Activated CD4-positive, alpha-beta memory T cell treated with anti-CD3 and anti-CD28 coated beads, Interleukin-2, amount 10 ng/mL, durations not matched to agents 7 days and 5 days (primary cell): Measurements from ENCODE around the gene MSH3. TPM values are rescaled to one million over a fixed set of nuclear protein-coding genes. Genes with fewer than 3 reads are reported as not detected.
A peak's percentile ranks its signal among the peaks of the same experiment; 100 is the strongest.
"Not testable (repeated sequence)": the region's sequence is repeated elsewhere in the genome, so short reads cannot be mapped to it uniquely, and the experiment has no call there.

ENCODE experiments used
- CTCF ChIA-PET: fragments of 350-600 bp; sonication (Branson Sonifier 250); formaldehyde crosslinking; loops from one replicate; lab custom pipeline; 2021; ENCODE audit warnings: antibody characterized with exemption, inconsistent platforms; lab: Charles Lee
- POLR2A ChIA-PET: fragments of 350-600 bp; sonication (Branson Sonifier 250); formaldehyde crosslinking; loops from one replicate; lab custom pipeline; 2021; ENCODE audit warnings: antibody characterized with exemption; lab: Charles Lee
- DNase-seq: peaks from one replicate; pipeline ENCODE4 v3.0.0-alpha.2; 2020
- H3K27ac Mint-ChIP-seq: one replicate; pipeline ENCODE4 v1.8.0; 2021; ENCODE audit warnings: mild to moderate bottlenecking, mixed read lengths
- H3K27me3 Mint-ChIP-seq: one replicate; pipeline ENCODE4 v1.8.0; 2021; ENCODE audit warnings: mixed read lengths
- H3K36me3 Mint-ChIP-seq: one replicate; pipeline ENCODE4 v1.8.0; 2021; ENCODE audit warnings: low read depth, mixed read lengths
- H3K4me1 Mint-ChIP-seq: one replicate; pipeline ENCODE4 v1.8.0; 2021; ENCODE audit warnings: mixed read lengths
- H3K4me3 Mint-ChIP-seq: one replicate; pipeline ENCODE4 v1.8.0; 2021; ENCODE audit warnings: mild to moderate bottlenecking, mixed read lengths
- H3K9me3 Mint-ChIP-seq: one replicate; pipeline ENCODE4 v1.8.0; 2021; ENCODE audit warnings: mixed read lengths
- total RNA-seq, 2 experiments: library from RNA; stranded (reverse); gene quantifications; one replicate each; pipeline ENCODE4 v1.2.3, GENCODE V29; 2021

Gene MSH3
- total RNA-seq, 2 experiments from 2014 or later: 20.1 to 21.2 TPM

DNA sequence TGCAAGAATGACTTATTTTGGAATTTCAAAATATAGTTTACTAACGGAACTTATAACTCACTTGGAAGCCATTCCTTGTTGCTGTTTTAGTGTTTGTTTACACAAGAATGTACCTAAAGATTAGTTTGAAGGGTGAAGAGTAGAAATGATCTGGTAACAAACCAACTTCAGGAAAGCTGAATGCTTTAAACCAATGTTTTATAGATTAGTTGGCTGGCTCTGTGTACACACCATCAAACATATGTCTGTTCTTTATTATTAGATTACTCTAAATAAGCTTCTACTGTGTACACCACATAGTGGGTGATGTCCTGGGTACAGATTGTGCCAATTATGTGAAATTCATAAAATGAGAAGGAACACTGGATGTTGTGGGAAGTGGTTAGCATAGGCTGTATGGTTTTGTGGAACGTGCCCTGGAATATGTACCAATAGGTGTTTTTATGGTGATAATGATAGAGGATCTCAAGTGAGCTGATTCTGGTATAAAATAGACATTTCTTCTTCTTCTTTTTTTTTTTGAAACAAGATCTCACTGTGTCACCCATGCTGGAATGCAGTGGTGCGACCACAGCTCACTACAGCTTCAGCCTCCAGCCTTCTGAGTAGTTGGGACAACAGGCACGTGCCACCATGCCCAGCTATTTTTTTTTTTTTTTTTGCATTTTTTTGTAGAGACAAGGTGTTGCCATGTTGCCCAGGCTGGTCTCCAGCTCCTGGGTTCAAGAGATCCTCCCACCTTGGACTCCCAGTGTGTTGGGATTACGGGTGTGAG, 109.6 kb downstream of the MSH3 start:
- peaks cover 40% of the 10 kb centered on the region for H3K36me3 Mint-ChIP-seq
- no peak overlapping the region for H3K27ac Mint-ChIP-seq
- ChIA-PET POLR2A (no interaction called here), CTCF (interaction anchor here (0.8 kb wide), 1 partner anchor 48 kb away, joined by 3 read pairs; no protein-coding TSS in a partner anchor)
- peaks cover 32% of the 10 kb centered on the region for H3K4me1 Mint-ChIP-seq
- no peaks in the 10 kb centered on the region for H3K9me3 Mint-ChIP-seq
- DNase-seq: no peak
- no peaks in the 10 kb centered on the region for H3K27me3 Mint-ChIP-seq
- H3K4me3 Mint-ChIP-seq: no peak overlapping the region

DNA sequence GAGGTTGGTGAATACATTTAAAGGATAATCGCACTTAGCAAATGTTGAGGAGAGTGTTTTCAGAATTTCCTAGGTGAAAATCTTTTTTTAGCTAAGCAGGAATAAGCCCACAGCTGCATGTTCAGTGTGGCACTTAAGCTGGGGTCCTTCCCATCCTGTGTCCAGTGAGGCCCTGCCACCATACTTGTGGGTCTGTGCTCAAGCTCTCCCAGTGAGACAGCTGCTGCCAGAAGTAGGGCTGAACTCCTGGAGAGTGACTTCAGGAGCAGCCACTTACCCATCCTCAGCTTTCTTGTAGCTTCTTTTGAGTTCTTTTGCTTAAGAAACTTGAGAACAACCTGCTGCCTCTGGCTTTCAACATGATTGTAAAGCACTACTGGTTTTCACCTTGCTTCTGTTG, 110.3 kb downstream of the MSH3 start:
- CTCF ChIA-PET: interaction anchor here (0.8 kb wide), 1 partner anchor 49 kb away, joined by 3 read pairs; no protein-coding TSS in a partner anchor

DNA sequence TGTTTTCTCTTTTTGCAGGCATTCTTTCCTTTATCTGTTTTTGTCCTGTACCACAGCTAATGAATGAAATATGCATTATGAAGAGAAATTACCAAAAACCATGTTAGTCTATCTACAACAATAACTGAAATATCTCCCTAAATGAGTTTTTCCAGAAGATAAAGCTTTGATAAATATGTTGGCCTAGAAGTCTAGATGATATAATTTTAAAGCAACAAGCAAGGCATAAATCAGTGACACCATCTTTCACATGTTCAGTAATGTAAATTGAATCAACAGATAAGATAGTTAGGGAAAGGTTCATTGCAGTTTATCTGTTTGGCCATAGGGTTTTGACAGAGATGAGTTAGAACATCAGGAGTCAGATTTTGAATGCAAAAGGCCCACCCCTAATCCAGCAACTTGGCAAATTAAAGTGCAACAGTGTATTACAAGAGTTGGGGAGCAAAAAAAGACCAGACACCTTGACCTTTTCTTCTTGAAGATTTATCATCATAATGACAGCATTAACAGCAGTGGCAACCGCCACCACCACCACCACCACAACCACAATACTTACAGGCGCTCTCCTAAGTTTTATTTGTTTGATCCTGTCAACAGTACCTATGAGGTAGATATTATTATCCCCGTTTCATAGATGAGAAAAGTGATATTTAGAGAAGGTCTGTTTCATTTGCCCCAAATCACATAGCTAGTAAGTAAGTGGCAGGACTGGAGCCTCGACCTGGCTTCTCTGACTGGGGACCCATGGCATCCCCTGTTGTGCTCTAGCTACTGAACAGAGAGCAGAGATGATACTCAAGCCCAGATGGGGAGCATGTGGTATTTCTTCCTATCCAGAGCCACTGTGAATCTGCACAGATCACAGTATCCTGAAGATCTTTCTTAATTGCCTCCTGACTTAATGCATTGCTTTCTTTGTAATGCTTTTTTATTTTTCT, 123.2 kb downstream of the MSH3 start:
- ChIA-PET CTCF (no interaction called here), POLR2A (interaction anchor here (2.0 kb wide), 1 partner anchor 21 kb away, joined by 7 read pairs; no protein-coding TSS in a partner anchor)
- DNase-seq: peak; percentile 32
- Mint-ChIP-seq H3K9me3 (no peaks in the 10 kb centered on the region), H3K27ac (no peak overlapping the region), H3K27me3 (no peaks in the 10 kb centered on the region), H3K4me1 (peaks cover 10% of the 10 kb centered on the region), H3K36me3 (peaks cover 33% of the 10 kb centered on the region), H3K4me3 (no peak overlapping the region)

More for the DNA sequence above, 110.3 kb downstream of the MSH3 start:
- no peak for DNase-seq
- H3K27ac Mint-ChIP-seq: no peak overlapping the region
- no peak overlapping the region for H3K4me3 Mint-ChIP-seq
- POLR2A ChIA-PET: interaction anchor here (1.3 kb wide), 1 partner anchor 8 kb away, joined by 6 read pairs; no protein-coding TSS in a partner anchor
- peaks cover 24% of the 10 kb centered on the region for H3K4me1 Mint-ChIP-seq
- no peaks in the 10 kb centered on the region for H3K9me3 Mint-ChIP-seq
- peaks cover 38% of the 10 kb centered on the region for H3K36me3 Mint-ChIP-seq
- H3K27me3 Mint-ChIP-seq: no peaks in the 10 kb centered on the region

DNA sequence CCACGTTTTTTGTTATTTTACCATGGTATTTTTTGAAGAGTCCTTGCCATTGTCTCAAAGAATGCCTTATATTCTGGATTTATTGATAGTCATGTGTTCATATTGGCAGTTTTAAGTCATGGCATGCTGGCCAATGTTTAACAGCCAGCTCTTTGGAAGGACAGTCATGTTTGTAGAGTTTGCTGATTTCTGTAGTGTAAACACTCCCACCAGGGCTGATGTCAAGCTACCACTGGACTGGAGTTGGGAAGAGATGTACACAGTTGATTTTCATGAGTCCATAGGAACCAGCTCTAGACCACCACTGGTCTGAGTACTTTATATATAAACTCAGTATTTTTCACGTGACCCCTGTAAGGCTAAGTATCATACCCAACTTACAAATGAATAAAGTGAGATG, 125.6 kb downstream of the MSH3 start:
- H3K36me3 Mint-ChIP-seq: peaks cover 35% of the 10 kb centered on the region
- no peak for DNase-seq
- H3K9me3 Mint-ChIP-seq: peaks cover 3% of the 10 kb centered on the region
- H3K27me3 Mint-ChIP-seq: no peaks in the 10 kb centered on the region
- H3K4me1 Mint-ChIP-seq: peaks cover 10% of the 10 kb centered on the region
- no peak overlapping the region for H3K27ac Mint-ChIP-seq
- ChIA-PET POLR2A (no interaction called here), CTCF (no interaction called here)
- H3K4me3 Mint-ChIP-seq: no peak overlapping the region

DNA sequence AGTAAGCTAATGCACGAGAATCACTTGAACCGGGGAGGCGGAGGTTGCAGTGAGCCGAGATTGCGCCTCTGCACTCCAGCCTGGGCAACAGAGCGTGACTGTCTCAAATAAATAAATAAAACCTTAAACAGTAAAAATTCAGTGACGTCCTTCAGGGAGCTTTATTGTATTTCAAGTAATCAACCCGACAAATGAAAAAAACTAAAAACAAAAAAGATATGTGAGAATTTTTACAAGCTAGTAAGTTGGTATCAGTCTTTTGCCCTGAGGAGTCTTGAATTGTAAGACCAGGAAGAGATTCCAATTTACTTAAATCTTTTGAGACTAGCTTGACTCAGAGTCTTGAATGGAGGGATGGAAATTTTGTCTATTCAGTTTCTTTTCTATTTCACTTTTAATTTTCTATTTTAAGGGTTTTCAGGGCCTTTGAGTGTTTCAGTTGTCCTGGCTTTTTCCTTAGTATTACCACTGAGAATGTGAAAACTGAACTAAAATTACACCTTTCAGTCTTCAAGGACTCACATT, 126.4 kb downstream of the MSH3 start:
- no peaks in the 10 kb centered on the region for H3K27me3 Mint-ChIP-seq
- no peak overlapping the region for H3K4me3 Mint-ChIP-seq
- H3K36me3 Mint-ChIP-seq: peaks cover 36% of the 10 kb centered on the region
- no peak overlapping the region for H3K27ac Mint-ChIP-seq
- POLR2A ChIA-PET: interaction anchor here (1.1 kb wide), 1 partner anchor 25 kb away, joined by 3 read pairs; no protein-coding TSS in a partner anchor
- peaks cover 3% of the 10 kb centered on the region for H3K9me3 Mint-ChIP-seq
- DNase-seq: no peak
- peaks cover 10% of the 10 kb centered on the region for H3K4me1 Mint-ChIP-seq
- CTCF ChIA-PET: no interaction called here

DNA sequence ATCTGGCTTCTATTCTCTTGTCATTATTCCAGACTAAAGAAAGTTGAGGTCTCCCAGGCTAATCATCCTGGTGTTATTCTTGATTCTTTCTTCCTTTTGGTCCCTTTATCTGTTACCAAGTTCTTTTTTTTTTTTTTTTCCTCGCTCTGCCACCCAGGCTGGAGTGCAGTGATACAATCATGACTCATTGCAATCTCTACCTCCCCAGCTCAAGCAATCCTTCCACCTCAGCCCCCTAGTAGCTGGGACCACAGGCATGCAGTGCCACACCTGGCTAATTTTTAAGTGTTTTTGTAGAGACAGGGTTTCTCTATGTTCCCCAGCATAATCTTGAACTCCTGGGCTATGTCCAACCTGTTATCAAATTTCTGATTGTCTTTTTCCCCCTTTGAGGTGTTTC, 126.9 kb downstream of the MSH3 start:
- CTCF ChIA-PET: no interaction called here
- H3K36me3 Mint-ChIP-seq: peaks cover 38% of the 10 kb centered on the region
- no peak overlapping the region for H3K27ac Mint-ChIP-seq

DNA sequence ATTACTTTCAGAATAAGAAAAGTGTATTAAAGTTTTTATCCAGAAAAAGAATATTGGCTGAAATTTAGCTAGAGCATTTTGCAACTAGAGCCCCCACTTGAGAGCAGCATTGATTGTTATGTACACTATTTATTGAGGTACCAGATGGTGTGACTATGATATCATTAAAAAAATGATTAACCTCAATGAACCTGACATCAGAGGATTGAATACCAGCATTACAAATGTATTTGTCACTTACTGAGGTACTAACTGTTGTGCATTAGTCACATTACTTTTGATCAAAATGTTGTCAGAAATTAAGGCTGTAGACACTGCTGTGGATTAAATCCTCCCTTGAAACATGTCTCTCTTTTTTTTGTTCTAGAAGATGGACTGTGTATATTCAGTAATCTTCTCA, 128.2 kb downstream of the MSH3 start:
- peaks cover 3% of the 10 kb centered on the region for H3K9me3 Mint-ChIP-seq
- H3K4me3 Mint-ChIP-seq: no peak overlapping the region
- DNase-seq: no peak
- POLR2A ChIA-PET: no interaction called here
- H3K4me1 Mint-ChIP-seq: peaks cover 5% of the 10 kb centered on the region
- no peaks in the 10 kb centered on the region for H3K27me3 Mint-ChIP-seq
- no peak overlapping the region for H3K27ac Mint-ChIP-seq
- peaks cover 35% of the 10 kb centered on the region for H3K36me3 Mint-ChIP-seq
- CTCF ChIA-PET: no interaction called here

More for the DNA sequence above, 126.9 kb downstream of the MSH3 start:
- Mint-ChIP-seq H3K27me3 (no peaks in the 10 kb centered on the region), H3K4me3 (no peak overlapping the region), H3K9me3 (peaks cover 3% of the 10 kb centered on the region), H3K4me1 (peaks cover 10% of the 10 kb centered on the region)
- POLR2A ChIA-PET: interaction anchor here (1.1 kb wide), 1 partner anchor 26 kb away, joined by 3 read pairs; no protein-coding TSS in a partner anchor
- no peak for DNase-seq

DNA sequence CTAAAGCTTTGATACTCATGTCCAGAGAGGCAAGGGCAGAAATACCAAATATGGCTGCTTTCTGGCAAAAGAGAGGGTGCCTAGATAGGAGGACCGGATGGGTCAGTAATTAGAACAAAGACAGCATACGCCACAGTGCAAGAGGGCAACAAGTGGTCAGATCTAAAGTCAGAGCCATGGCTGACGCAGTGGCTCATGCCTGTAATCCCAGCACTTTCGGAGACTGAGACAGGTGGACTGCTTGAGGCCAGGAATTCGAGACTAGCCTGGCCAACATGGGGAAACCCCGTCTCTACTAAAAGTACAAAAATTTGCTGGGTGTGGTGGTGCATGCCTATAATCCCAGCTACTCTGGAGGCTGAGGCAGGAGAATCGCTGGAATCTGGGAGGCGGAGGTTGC, 129.3 kb downstream of the MSH3 start:
- POLR2A ChIA-PET, DNase-seq, H3K27me3 Mint-ChIP-seq, H3K27ac Mint-ChIP-seq, H3K4me1 Mint-ChIP-seq, H3K9me3 Mint-ChIP-seq, H3K4me3 Mint-ChIP-seq: not testable (repeated sequence)
- H3K36me3 Mint-ChIP-seq: peaks cover 35% of the 10 kb centered on the region
- CTCF ChIA-PET: interaction anchor here (0.6 to 0.7 kb wide), 2 partner anchors 82 to 87 kb away, joined by 3 read pairs; no protein-coding TSS in a partner anchor

DNA sequence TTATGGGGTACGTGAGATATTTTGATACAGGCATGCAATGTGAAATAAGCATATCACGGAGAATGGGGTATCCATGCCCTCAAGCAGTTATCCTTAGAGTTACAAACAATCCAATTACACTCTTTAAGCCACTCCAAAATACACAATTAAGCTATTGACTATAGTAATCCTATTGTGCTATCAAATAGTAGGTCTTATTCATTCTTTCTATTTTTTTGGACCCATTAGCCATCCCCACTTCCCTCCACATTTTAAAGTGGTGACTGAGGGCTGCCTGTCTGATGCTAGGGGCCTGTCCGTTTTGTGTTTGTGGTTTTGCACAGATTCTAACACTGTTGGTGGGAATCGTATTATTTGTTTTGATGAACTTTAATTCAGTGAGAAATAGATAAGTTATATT, 130.0 kb downstream of the MSH3 start:
- Mint-ChIP-seq H3K27ac (no peak overlapping the region), H3K9me3 (peaks cover 3% of the 10 kb centered on the region), H3K27me3 (no peaks in the 10 kb centered on the region), H3K36me3 (peaks cover 39% of the 10 kb centered on the region), H3K4me3 (no peak overlapping the region), H3K4me1 (peaks cover 1% of the 10 kb centered on the region)
- ChIA-PET POLR2A (no interaction called here), CTCF (no interaction called here)
- DNase-seq: no peak

DNA sequence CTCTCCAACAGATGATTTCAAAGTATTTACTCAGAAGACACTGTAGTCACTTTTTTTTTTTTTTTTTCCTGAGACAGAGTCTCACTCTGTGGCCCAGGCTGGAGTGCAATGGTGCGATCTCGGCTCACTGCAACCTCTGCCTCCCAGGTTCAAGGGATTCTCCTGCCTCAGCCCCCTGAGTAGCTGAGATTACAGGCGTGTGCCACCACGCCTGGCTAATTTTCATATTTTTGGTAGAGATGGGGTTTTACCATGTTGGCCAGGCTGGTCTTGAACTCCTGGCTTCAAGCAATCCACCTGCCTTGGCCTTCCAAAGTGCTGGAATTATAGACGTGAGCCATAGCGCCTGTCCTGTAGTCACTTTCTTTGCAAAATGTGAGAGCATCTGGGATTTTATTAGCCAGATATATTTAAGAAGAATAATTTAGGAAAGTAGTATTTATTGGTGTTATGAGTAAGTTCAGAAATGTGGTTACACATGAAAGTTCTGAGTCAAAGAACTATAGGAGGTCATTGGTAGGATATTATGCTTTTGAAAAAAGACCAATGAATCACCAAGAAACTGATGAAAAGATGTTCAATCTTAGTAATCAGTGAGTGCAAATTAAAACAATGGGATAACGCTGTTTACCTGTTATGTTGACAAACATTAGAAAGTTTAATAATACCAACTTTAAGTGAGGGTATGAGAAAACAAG, 135.0 kb downstream of the MSH3 start:
- H3K9me3 Mint-ChIP-seq, CTCF ChIA-PET, H3K27ac Mint-ChIP-seq, H3K4me1 Mint-ChIP-seq, POLR2A ChIA-PET, H3K27me3 Mint-ChIP-seq, H3K4me3 Mint-ChIP-seq, DNase-seq: not testable (repeated sequence)
- peaks cover 35% of the 10 kb centered on the region for H3K36me3 Mint-ChIP-seq

DNA sequence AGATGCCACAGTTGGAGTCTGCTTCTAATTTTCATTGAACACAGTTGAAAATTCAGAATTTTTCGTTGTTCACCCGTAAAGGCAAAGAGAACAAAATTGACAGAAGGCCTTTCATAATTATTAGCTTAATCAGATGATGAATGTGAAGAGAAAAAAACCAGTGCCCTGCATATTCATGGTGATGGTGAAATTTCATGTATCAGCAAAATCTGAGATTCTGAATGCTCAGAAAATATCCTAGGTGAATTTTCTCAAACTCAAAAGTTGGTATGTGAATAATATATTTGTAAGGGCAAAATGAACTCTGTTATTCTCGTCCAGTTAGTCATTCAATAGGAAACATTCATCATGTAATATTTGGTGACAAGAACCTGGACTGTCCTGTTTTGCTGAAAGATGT, 136.2 kb downstream of the MSH3 start:
- Mint-ChIP-seq H3K27me3 (no peaks in the 10 kb centered on the region), H3K4me3 (no peak overlapping the region), H3K27ac (no peak overlapping the region), H3K9me3 (no peaks in the 10 kb centered on the region), H3K4me1 (peaks cover 2% of the 10 kb centered on the region), H3K36me3 (peaks cover 32% of the 10 kb centered on the region)
- ChIA-PET POLR2A (no interaction called here), CTCF (no interaction called here)
- no peak for DNase-seq

DNA sequence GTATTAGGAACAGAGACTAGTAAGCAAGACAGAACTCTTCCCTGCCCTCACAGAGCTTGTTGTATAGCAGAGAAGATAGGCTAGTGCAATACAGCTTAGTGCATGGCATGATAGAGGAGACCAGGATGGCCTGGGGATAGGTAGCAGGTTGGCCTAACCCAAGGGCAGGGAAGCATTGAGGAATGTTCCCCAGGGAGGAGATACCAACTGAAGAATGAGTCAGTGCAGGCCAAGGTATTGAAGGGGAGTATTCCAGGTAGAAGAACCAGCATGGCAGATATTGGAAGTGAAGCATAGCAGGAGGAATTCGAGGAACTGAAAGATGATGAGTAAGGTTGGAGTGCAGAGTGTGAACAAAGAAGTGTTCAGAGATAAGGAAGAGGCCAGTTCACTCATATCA, 138.9 kb downstream of the MSH3 start:
- Mint-ChIP-seq H3K36me3 (peaks cover 39% of the 10 kb centered on the region), H3K27ac (no peak overlapping the region), H3K27me3 (no peaks in the 10 kb centered on the region), H3K9me3 (no peaks in the 10 kb centered on the region), H3K4me3 (no peak overlapping the region), H3K4me1 (peaks cover 2% of the 10 kb centered on the region)
- CTCF ChIA-PET: no interaction called here
- POLR2A ChIA-PET: no interaction called here
- no peak for DNase-seq
